Measurements from ENCODE around the gene GNA15.
"Not testable (repeated sequence)": the region's sequence is repeated elsewhere in the genome, so short reads cannot be mapped to it uniquely, and the experiment has no call there.

The GNA15 gene

GRCh38 chr19:3149526-3150505 is 14.0 kb downstream of the GNA15 start:
- Histone ChIP-seq H3K27ac (ENCODE audit: low read length) (no peak overlapping the region), H3K9me3 (ENCODE audit: control insufficient read depth, insufficient read depth, low read length) (no peaks in the 10 kb centered on the region), H3K4me1 (ENCODE audit: control insufficient read depth, insufficient read depth, low read length) (no peaks in the 10 kb centered on the region; the same call in 1 of the 2 replicates), H3K36me3 (ENCODE audit: control insufficient read depth, insufficient read depth, low read length) (no peaks in the 10 kb centered on the region), H3K4me3 (ENCODE audit: low read length) (no peak overlapping the region), H3K27me3 (ENCODE audit: control insufficient read depth, insufficient read depth, low read length) (no peaks in the 10 kb centered on the region)
- WGBS (ENCODE audit: insufficient coverage, insufficient read length), result no CpG with 5 or more reads among the region's 35 CpGs
- no peak for DNase-seq (ENCODE audit: low read depth, low spot score)

- WGBS (ENCODE audit: insufficient coverage, insufficient read length), result no CpG with 5 or more reads among the region's 5 CpGs
- no peaks in the 10 kb centered on the region for H3K27me3 ChIP-seq (ENCODE audit: control insufficient read depth, insufficient read depth, low read length)
- H3K36me3 ChIP-seq (ENCODE audit: control insufficient read depth, insufficient read depth, low read length), result no peaks in the 10 kb centered on the region
- no peak overlapping the region for H3K4me3 ChIP-seq (ENCODE audit: low read length)
- H3K4me1 ChIP-seq (ENCODE audit: control insufficient read depth, insufficient read depth, low read length), result no peaks in the 10 kb centered on the region; the same call in 1 of the 2 replicates
- no peak for DNase-seq (ENCODE audit: low read depth, low spot score)
- no peak overlapping the region for H3K27ac ChIP-seq (ENCODE audit: low read length)
- no peaks in the 10 kb centered on the region for H3K9me3 ChIP-seq (ENCODE audit: control insufficient read depth, insufficient read depth, low read length)
These were observed 15.0 kb downstream of the GNA15 start for GRCh38 chr19:3150739-3151329.

- Histone ChIP-seq H3K4me1 (ENCODE audit: control insufficient read depth, insufficient read depth, low read length) (peaks cover 1% of the 10 kb centered on the region; the same call in 1 of the 2 replicates), H3K9me3 (ENCODE audit: control insufficient read depth, insufficient read depth, low read length) (no peaks in the 10 kb centered on the region), H3K27ac (ENCODE audit: low read length) (no peak overlapping the region), H3K4me3 (ENCODE audit: low read length) (no peak overlapping the region), H3K27me3 (ENCODE audit: control insufficient read depth, insufficient read depth, low read length) (no peaks in the 10 kb centered on the region), H3K36me3 (ENCODE audit: control insufficient read depth, insufficient read depth, low read length) (no peaks in the 10 kb centered on the region)
- no peak for DNase-seq (ENCODE audit: low read depth, low spot score)
- WGBS (ENCODE audit: insufficient coverage, insufficient read length), result no CpG with 5 or more reads among the region's 14 CpGs
These were observed 16.0 kb downstream of the GNA15 start for GRCh38 chr19:3151563-3152418.

GRCh38 chr19:3152419-3152780 is 16.6 kb downstream of the GNA15 start:
- no peak overlapping the region for H3K4me3 ChIP-seq (ENCODE audit: low read length)
- no peaks in the 10 kb centered on the region for H3K9me3 ChIP-seq (ENCODE audit: control insufficient read depth, insufficient read depth, low read length)
- H3K36me3 ChIP-seq (ENCODE audit: control insufficient read depth, insufficient read depth, low read length), result no peaks in the 10 kb centered on the region
- DNase-seq (ENCODE audit: low read depth, low spot score), result no peak
- H3K27me3 ChIP-seq (ENCODE audit: control insufficient read depth, insufficient read depth, low read length), result no peaks in the 10 kb centered on the region
- H3K4me1 ChIP-seq (ENCODE audit: control insufficient read depth, insufficient read depth, low read length), result peaks cover 1% of the 10 kb centered on the region; the same call in 1 of the 2 replicates
- no peak overlapping the region for H3K27ac ChIP-seq (ENCODE audit: low read length)
- WGBS (ENCODE audit: insufficient coverage, insufficient read length), result no CpG with 5 or more reads among the region's 3 CpGs

- Histone ChIP-seq H3K27me3 (ENCODE audit: control insufficient read depth, insufficient read depth, low read length) (no peaks in the 10 kb centered on the region), H3K4me1 (ENCODE audit: control insufficient read depth, insufficient read depth, low read length) (peaks cover 1% of the 10 kb centered on the region; the same call in 1 of the 2 replicates), H3K9me3 (ENCODE audit: control insufficient read depth, insufficient read depth, low read length) (no peaks in the 10 kb centered on the region), H3K4me3 (ENCODE audit: low read length) (no peak overlapping the region), H3K27ac (ENCODE audit: low read length) (no peak overlapping the region), H3K36me3 (ENCODE audit: control insufficient read depth, insufficient read depth, low read length) (no peaks in the 10 kb centered on the region)
- WGBS (ENCODE audit: insufficient coverage, insufficient read length), result 100% methylated on average over 2 of the region's 3 CpGs
- DNase-seq (ENCODE audit: low read depth, low spot score), result no peak
These were observed 17.7 kb downstream of the GNA15 start for GRCh38 chr19:3153286-3154230.

GRCh38 chr19:3154447-3154846 is 18.6 kb downstream of the GNA15 start:
- WGBS (ENCODE audit: insufficient coverage, insufficient read length), result 100% methylated on average over 3 of the region's 3 CpGs
- H3K27me3 ChIP-seq (ENCODE audit: control insufficient read depth, insufficient read depth, low read length); H3K4me1 ChIP-seq (ENCODE audit: control insufficient read depth, insufficient read depth, low read length); H3K27ac ChIP-seq (ENCODE audit: low read length); DNase-seq (ENCODE audit: low read depth, low spot score); H3K36me3 ChIP-seq (ENCODE audit: control insufficient read depth, insufficient read depth, low read length); H3K9me3 ChIP-seq (ENCODE audit: control insufficient read depth, insufficient read depth, low read length); H3K4me3 ChIP-seq (ENCODE audit: low read length): not testable (repeated sequence)

- peaks cover 1% of the 10 kb centered on the region; the same call in 1 of the 2 replicates for H3K4me1 ChIP-seq (ENCODE audit: control insufficient read depth, insufficient read depth, low read length)
- H3K27ac ChIP-seq (ENCODE audit: low read length), result no peak overlapping the region
- no peaks in the 10 kb centered on the region for H3K27me3 ChIP-seq (ENCODE audit: control insufficient read depth, insufficient read depth, low read length)
- H3K9me3 ChIP-seq (ENCODE audit: control insufficient read depth, insufficient read depth, low read length), result no peaks in the 10 kb centered on the region
- H3K36me3 ChIP-seq (ENCODE audit: control insufficient read depth, insufficient read depth, low read length), result no peaks in the 10 kb centered on the region
- no CpG with 5 or more reads among the region's 21 CpGs for WGBS (ENCODE audit: insufficient coverage, insufficient read length)
- no peak for DNase-seq (ENCODE audit: low read depth, low spot score)
- H3K4me3 ChIP-seq (ENCODE audit: low read length), result no peak overlapping the region
These were observed 19.3 kb downstream of the GNA15 start for GRCh38 chr19:3154957-3155736.

GRCh38 chr19:3157096-3157845 is 21.4 kb downstream of the GNA15 start:
- Histone ChIP-seq H3K4me3 (ENCODE audit: low read length) (no peak overlapping the region), H3K27me3 (ENCODE audit: control insufficient read depth, insufficient read depth, low read length) (no peaks in the 10 kb centered on the region), H3K4me1 (ENCODE audit: control insufficient read depth, insufficient read depth, low read length) (0 out of 2 replicates have a peak, but pooled peaks cover 1% of the 10 kb centered on the region), H3K36me3 (ENCODE audit: control insufficient read depth, insufficient read depth, low read length) (no peaks in the 10 kb centered on the region), H3K27ac (ENCODE audit: low read length) (no peak overlapping the region), H3K9me3 (ENCODE audit: control insufficient read depth, insufficient read depth, low read length) (no peaks in the 10 kb centered on the region)
- WGBS (ENCODE audit: insufficient coverage, insufficient read length), result no CpG with 5 or more reads among the region's 23 CpGs
- DNase-seq (ENCODE audit: low read depth, low spot score), result no peak

Measured in iPS DF 6.9 (cell line).